H1 (cell line): ENCODE data around the gene PPM1G. TPM values are rescaled to one million over a fixed set of nuclear protein-coding genes. Genes with fewer than 3 reads are reported as not detected.

Experiments used
- POLR2A ChIP-seq, 2 experiments: IDR thresholded peaks; 1 replicate in 1 of 2; 2 replicates in 1 of 2; pipeline ENCODE4 v1.6.1; 2011; ENCODE audit warnings: low read depth in 2 of 2, low read length in 2 of 2, mild to moderate bottlenecking in 2 of 2; ENCODE audit errors: control extremely low read depth in 1 of 2
- RBBP5 ChIP-seq: IDR thresholded peaks from 2 replicates; pipeline ENCODE4 v1.7.1; 2012; ENCODE audit warnings: low read depth, mild to moderate bottlenecking, inconsistent platforms, low read length, moderate library complexity, borderline replicate concordance
- SRF ChIP-seq: IDR thresholded peaks from 2 replicates; pipeline ENCODE4 v1.6.1; 2011; ENCODE audit warnings: mild to moderate bottlenecking, low read depth, low read length, moderate library complexity
- TBP ChIP-seq: IDR thresholded peaks from 2 replicates; pipeline ENCODE4 v1.6.1; 2011; ENCODE audit warnings: low read depth, low read length, improper control_type of control experiment
- polyA plus RNA-seq, 7 experiments: library from polyadenylated mRNA; depleted of rRNA in 3 of 7; stranded (reverse) in 5 of 7; unstranded in 2 of 7; fragments of >200 nt in 5 of 7; fragments of 200-250 nt in 2 of 7; gene quantifications; 1 replicate in 5 of 7; 2 replicates in 1 of 7; 4 replicates in 1 of 7; pipeline versions ENCODE4 v1.2.1 to v1.2.3, GENCODE V29; 2011 to 2013; ENCODE audit warnings: missing spikeins in 2 of 7, mixed read lengths in 2 of 7
- total RNA-seq: library from RNA; stranded (reverse); fragmentation: NEBNext Ultra II Directional; extraction: Animal tissue kit (Norgen Biotek cat#: 25700); gene quantifications from 2 replicates; pipeline ENCODE4 v1.2.1, GENCODE V29; 2021

Gene PPM1G
- total and polyA plus RNA-seq, 2 of the 8 experiments (the other 6 are each of a cell fraction or from before 2014, with no cell fraction given) = 73.3 to 203 TPM

DNA sequence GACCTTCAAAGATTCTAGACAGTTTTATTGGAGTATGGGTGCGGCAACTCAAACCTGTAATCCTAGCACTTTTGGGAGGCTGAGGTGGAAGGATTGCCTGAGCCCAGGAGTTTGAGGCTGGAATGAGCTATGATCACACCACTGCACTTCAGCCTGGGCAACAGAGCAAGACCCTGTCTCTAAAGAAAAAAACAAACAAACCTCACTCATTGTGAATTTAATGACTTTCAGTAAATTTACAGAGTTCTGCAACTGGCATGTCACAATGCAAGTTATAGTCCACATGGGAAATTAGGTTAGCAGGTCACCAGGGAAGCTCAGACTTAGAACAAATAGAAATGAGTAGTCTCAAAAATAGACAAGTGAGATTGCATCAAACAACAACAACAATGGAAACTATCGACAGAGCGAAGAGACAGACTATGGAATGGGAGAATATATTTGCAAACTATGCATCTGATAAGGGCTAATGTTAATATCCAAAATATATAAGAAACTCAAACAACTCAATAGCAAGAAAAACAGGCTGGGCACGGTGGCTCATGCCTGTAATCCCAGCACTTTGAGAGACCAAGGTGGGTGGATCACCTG is 12.4 kb upstream of the PPM1G start (continued):
- TF ChIP-seq POLR2A (IDR thresholded peaks at IDR 0.05; ENCODE audit: control extremely low read depth in 1 of 2, low read depth in 2 of 2, low read length in 2 of 2) (no peak), SRF (no peak), TBP (no peak), RBBP5 (no peak)
